H9 (cell line): Measurements from ENCODE around the gene OR52B6. TPM values are rescaled to one million over a fixed set of nuclear protein-coding genes. Genes with fewer than 3 reads are reported as not detected.
A peak's percentile ranks its signal among the peaks of the same experiment; 100 is the strongest.
"Not testable (repeated sequence)": the region's sequence is repeated elsewhere in the genome, so short reads cannot be mapped to it uniquely, and the experiment has no call there.

ENCODE experiments used
- DNase-seq: peaks from one replicate; pipeline ENCODE4 v3.0.0-alpha.2; 2017
- H2AFZ ChIP-seq: one replicate; pipeline ENCODE4 v1.6.1; 2013; ENCODE audit warnings: mild to moderate bottlenecking, low read length, control low read depth, moderate library complexity
- H2AK5ac ChIP-seq: 2 replicates; pipeline ENCODE4 v1.6.1; 2013; ENCODE audit warnings: low read length, control low read depth, mixed read lengths; ENCODE audit not compliant: insufficient read length
- H2BK120ac ChIP-seq: one replicate; pipeline ENCODE4 v1.6.1; 2013; ENCODE audit warnings: low read depth, mild to moderate bottlenecking, low read length, control low read depth, inconsistent platforms; ENCODE audit not compliant: poor library complexity, severe bottlenecking
- H2BK12ac ChIP-seq: 2 replicates; pipeline ENCODE4 v1.6.1; 2013; ENCODE audit warnings: low read length, control low read depth, mixed read lengths, low read depth; ENCODE audit not compliant: insufficient read length
- H2BK15ac ChIP-seq: 2 replicates; pipeline ENCODE4 v1.6.1; 2013; ENCODE audit warnings: low read depth, low read length, control low read depth
- H2BK20ac ChIP-seq: one replicate; pipeline ENCODE4 v1.6.1; 2013; ENCODE audit warnings: low read depth, mild to moderate bottlenecking, low read length, control low read depth, inconsistent platforms; ENCODE audit not compliant: poor library complexity, severe bottlenecking
- H2BK5ac ChIP-seq: 2 replicates; pipeline ENCODE4 v1.6.1; 2013; ENCODE audit warnings: low read length, control low read depth, mixed read lengths; ENCODE audit not compliant: insufficient read length
- H3K14ac ChIP-seq: 2 replicates; pipeline ENCODE4 v1.6.1; 2013; ENCODE audit warnings: low read length, control low read depth; ENCODE audit not compliant: insufficient read depth
- H3K18ac ChIP-seq: 2 replicates; pipeline ENCODE4 v1.6.1; 2013; ENCODE audit warnings: low read depth, mild to moderate bottlenecking, mixed read lengths, low read length, control low read depth; ENCODE audit not compliant: insufficient read length
- H3K23ac ChIP-seq: 2 replicates; pipeline ENCODE4 v1.6.1; 2013; ENCODE audit warnings: low read length, control low read depth, mixed read lengths, low read depth; ENCODE audit not compliant: insufficient read length
- H3K23me2 ChIP-seq: 2 replicates; pipeline ENCODE4 v1.6.1; 2013; ENCODE audit warnings: low read depth, mild to moderate bottlenecking, mixed read lengths, low read length, control low read depth; ENCODE audit not compliant: insufficient read length, poor library complexity, severe bottlenecking
- H3K27ac ChIP-seq: 2 replicates; pipeline ENCODE4 v1.5.1; 2013; ENCODE audit warnings: low read length, control low read depth, mixed read lengths, low read depth; ENCODE audit not compliant: insufficient read length
- H3K27me3 ChIP-seq: 2 replicates; pipeline ENCODE4 v1.6.1; 2013; ENCODE audit warnings: low read length, control low read depth, inconsistent platforms; ENCODE audit not compliant: insufficient read depth
- H3K4ac ChIP-seq: 2 replicates; pipeline ENCODE4 v1.6.1; 2013; ENCODE audit warnings: low read depth, mild to moderate bottlenecking, control low read depth, inconsistent platforms, low read length, moderate library complexity
- H3K4me1 ChIP-seq: 2 replicates; pipeline ENCODE4 v1.6.1; 2013; ENCODE audit warnings: low read length, control low read depth, inconsistent platforms; ENCODE audit not compliant: insufficient read depth
- H3K4me2 ChIP-seq: 2 replicates; pipeline ENCODE4 v1.6.1; 2013; ENCODE audit warnings: low read length, control low read depth, mixed read lengths; ENCODE audit not compliant: insufficient read length, insufficient read depth
- H3K56ac ChIP-seq: 2 replicates; pipeline ENCODE4 v1.6.1; 2013; ENCODE audit warnings: low read depth, mild to moderate bottlenecking, mixed read lengths, low read length, control low read depth; ENCODE audit not compliant: insufficient read length
- H3K79me1 ChIP-seq: 2 replicates; pipeline ENCODE4 v1.6.1; 2013; ENCODE audit warnings: low read depth, mild to moderate bottlenecking, moderate library complexity, low read length, control low read depth, inconsistent platforms; ENCODE audit not compliant: insufficient read depth, poor library complexity, severe bottlenecking
- H3K79me2 ChIP-seq: 2 replicates; pipeline ENCODE4 v1.6.1; 2013; ENCODE audit warnings: low read length, control low read depth, inconsistent platforms; ENCODE audit not compliant: insufficient read depth
- H3K9ac ChIP-seq: 2 replicates; pipeline ENCODE4 v1.6.1; 2013; ENCODE audit warnings: low read length, control low read depth, mixed read lengths; ENCODE audit not compliant: insufficient read length; ENCODE audit errors: extremely low read depth
- H3K9me3 ChIP-seq: one replicate; pipeline ENCODE4 v1.6.1; 2013; ENCODE audit warnings: low read depth, low read length, inconsistent platforms; ENCODE audit not compliant: control insufficient read depth
- H3T11ph ChIP-seq: one replicate; pipeline ENCODE4 v1.6.1; 2013; ENCODE audit warnings: mild to moderate bottlenecking, low read length, control low read depth, inconsistent platforms
- H4K20me1 ChIP-seq: one replicate; pipeline ENCODE4 v1.6.1; 2013; ENCODE audit not compliant: control insufficient read depth, insufficient read length, insufficient read depth
- H4K5ac ChIP-seq: 2 replicates; pipeline ENCODE4 v1.6.1; 2013; ENCODE audit warnings: low read depth, mild to moderate bottlenecking, mixed read lengths, low read length, control low read depth; ENCODE audit not compliant: insufficient read length
- H4K8ac ChIP-seq: replicated peaks from 2 replicates; pipeline ENCODE4 v1.6.1; 2013; ENCODE audit warnings: low read length, control low read depth, mixed read lengths, low read depth; ENCODE audit not compliant: insufficient read length
- H4K91ac ChIP-seq: 2 replicates; pipeline ENCODE4 v1.6.1; 2013; ENCODE audit warnings: low read depth, mild to moderate bottlenecking, moderate library complexity, mixed read lengths, low read length, control low read depth; ENCODE audit not compliant: insufficient read length
- H3K27ac Mint-ChIP-seq, 3 experiments: 2 replicates in 2 of 3; 3 replicates in 1 of 3; pipeline ENCODE4 v1.8.0; 2020 to 2021; ENCODE audit warnings: mixed read lengths in 3 of 3, mild to moderate bottlenecking in 1 of 3, moderate library complexity in 1 of 3
- H3K27me3 Mint-ChIP-seq: 2 replicates; pipeline ENCODE4 v1.8.0; 2021; ENCODE audit warnings: low read depth, mild to moderate bottlenecking, moderate library complexity, mixed read lengths
- H3K36me3 Mint-ChIP-seq, 3 experiments: 2 replicates in 2 of 3; 3 replicates in 1 of 3; pipeline ENCODE4 v1.8.0; 2020 to 2021; ENCODE audit warnings: low read depth in 3 of 3, mixed read lengths in 3 of 3; ENCODE audit not compliant: insufficient read depth in 1 of 3
- H3K4me1 Mint-ChIP-seq, 2 experiments: 2 replicates each; pipeline ENCODE4 v1.8.0; 2020; ENCODE audit warnings: mixed read lengths in 2 of 2
- H3K4me3 Mint-ChIP-seq, 2 experiments: 2 replicates in 1 of 2; 3 replicates in 1 of 2; pipeline ENCODE4 v1.8.0; 2020 to 2021; ENCODE audit warnings: mild to moderate bottlenecking in 2 of 2, mixed read lengths in 2 of 2, moderate library complexity in 1 of 2
- H3K9me3 Mint-ChIP-seq, 2 experiments: 2 replicates in 1 of 2; 3 replicates in 1 of 2; pipeline ENCODE4 v1.8.0; 2020; ENCODE audit warnings: mild to moderate bottlenecking in 2 of 2, mixed read lengths in 2 of 2, moderate library complexity in 1 of 2
- CTCF ChIP-seq: fragments of 200-600 bp; sonication (generic); conservative IDR thresholded peaks from 3 replicates; pipeline ENCODE4 v1.8.0; 2021; ENCODE audit warnings: antibody characterized with exemption, mild to moderate bottlenecking
- WGBS: extraction: QIAGEN DNeasy Blood & Tissue Kit; methylation state at CpG from one replicate; pipeline ENCODE4 v1.1.7; 2013; ENCODE audit warnings: missing lambda C conversion rate, low lambda C conversion rate, mixed read lengths; ENCODE audit not compliant: insufficient read length; ENCODE audit errors: extremely low coverage; 5-methylcytosine and 5-hydroxymethylcytosine counted together
- total RNA-seq: library from RNA; stranded (reverse); gene quantifications from 2 replicates; pipeline ENCODE4 v1.2.1, GENCODE V29; 2021

The OR52B6 gene
- total RNA-seq, 1 experiment from 2014 or later, result not detected

DNA sequence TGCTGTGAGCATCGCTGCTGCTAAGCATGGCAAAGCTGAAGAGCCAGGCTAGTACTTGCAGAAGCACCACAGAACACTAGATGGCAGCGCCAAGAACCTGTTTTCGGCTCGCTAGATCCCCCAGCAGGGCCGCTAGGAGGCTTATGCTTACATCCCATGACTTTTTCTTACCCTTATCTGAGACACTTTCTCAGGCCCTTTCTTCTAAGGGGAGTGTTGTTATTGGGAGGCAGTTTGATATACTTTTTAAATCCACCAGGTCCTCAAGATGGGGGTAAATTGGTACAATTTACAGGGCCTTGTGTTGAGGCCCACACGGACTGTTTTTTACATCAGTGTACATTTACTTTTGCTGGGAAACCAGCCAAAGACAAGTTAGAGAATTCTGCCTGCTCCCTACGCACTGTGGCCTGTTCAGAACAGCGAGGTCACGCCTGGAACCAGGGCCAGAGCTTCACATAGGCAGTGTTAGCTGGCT is 19.7 kb downstream of the OR52B6 start:
- H2AK5ac ChIP-seq, result no peak overlapping the region
- H3K18ac ChIP-seq, result no peak overlapping the region
- H2BK12ac ChIP-seq, result no peak overlapping the region
- Mint-ChIP-seq H3K4me3 (no peak overlapping the region), H3K27me3 (no peaks in the 10 kb centered on the region), H3K36me3 (peaks cover 14 to 25% (median 19%) of the 10 kb centered on the region in 3 experiments), H3K4me1 (peaks cover 32 to 41% of the 10 kb centered on the region in 2 experiments), H3K27ac (no peak overlapping the region), H3K9me3 (no peaks in the 10 kb centered on the region)
- TF ChIP-seq CTCF, result peak; percentile 92
- H3K27me3 ChIP-seq, result no peaks in the 10 kb centered on the region
- H3K56ac ChIP-seq, result no peak overlapping the region
- H3K79me2 ChIP-seq, result peaks cover 6% of the 10 kb centered on the region; the same call in 1 of the 2 replicates
- H2AFZ ChIP-seq, result no peak overlapping the region
- no peak overlapping the region for H3K9ac ChIP-seq
- no peaks in the 10 kb centered on the region for H3K4me1 ChIP-seq
- H4K20me1 ChIP-seq, result no peaks in the 10 kb centered on the region
- peak; percentile 81 for DNase-seq
- H2BK20ac ChIP-seq, result no peak overlapping the region
- H4K5ac ChIP-seq, result no peak overlapping the region
- no peak overlapping the region for H4K91ac ChIP-seq
- no CpG with 5 or more reads among the region's 9 CpGs for WGBS
- no peak overlapping the region for H3K4ac ChIP-seq
- H4K8ac ChIP-seq, result no peak overlapping the region
- H3K4me2 ChIP-seq, result no peak overlapping the region
- H3K23me2 ChIP-seq, result peaks cover 7% of the 10 kb centered on the region
- H3K9me3 ChIP-seq, result no peaks in the 10 kb centered on the region
- no peak overlapping the region for H3K23ac ChIP-seq
- H3K79me1 ChIP-seq, result no peaks in the 10 kb centered on the region
- no peak overlapping the region for H2BK15ac ChIP-seq
- no peak overlapping the region for H3K14ac ChIP-seq
- H2BK5ac ChIP-seq, result no peak overlapping the region
- H3K27ac ChIP-seq, result no peak overlapping the region
- no peak overlapping the region for H2BK120ac ChIP-seq
- no peak overlapping the region for H3T11ph ChIP-seq

- H3K18ac ChIP-seq, H3K4me3 Mint-ChIP-seq, H3K79me1 ChIP-seq, DNase-seq, H2AFZ ChIP-seq, H2BK5ac ChIP-seq, H3K14ac ChIP-seq, H3K9me3 Mint-ChIP-seq, H3K4me2 ChIP-seq, H2AK5ac ChIP-seq, H3K79me2 ChIP-seq, H4K8ac ChIP-seq, H3K23me2 ChIP-seq, H2BK20ac ChIP-seq, H4K5ac ChIP-seq, H2BK12ac ChIP-seq, H2BK15ac ChIP-seq, H3T11ph ChIP-seq, H3K27ac ChIP-seq, H3K27me3 Mint-ChIP-seq, H3K9ac ChIP-seq, H2BK120ac ChIP-seq, H3K4ac ChIP-seq, H3K56ac ChIP-seq, H4K20me1 ChIP-seq, H3K9me3 ChIP-seq, H4K91ac ChIP-seq, H3K27ac Mint-ChIP-seq, H3K27me3 ChIP-seq, H3K4me1 ChIP-seq, H3K23ac ChIP-seq: not testable (repeated sequence)
- peaks cover 27 to 44% (median 42%) of the 10 kb centered on the region in 3 experiments for H3K36me3 Mint-ChIP-seq
- no CpG with 5 or more reads among the region's 4 CpGs for WGBS
- H3K4me1 Mint-ChIP-seq, result peaks cover 14 to 27% of the 10 kb centered on the region in 2 experiments
Observed at GRCh38 chr11:5602791-5603190, 22.1 kb downstream of the OR52B6 start.
